Choroid plexus epithelial cell (primary cell): Measurements from ENCODE around the gene STEAP4.
"Not testable (repeated sequence)": the region's sequence is repeated elsewhere in the genome, so short reads cannot be mapped to it uniquely, and the experiment has no call there.

Experiments used
- DNase-seq: peaks from one replicate; pipeline ENCODE4 v3.0.0-alpha.2; 2010; ENCODE audit warnings: low read depth
- H3K4me3 ChIP-seq: 2 replicates; pipeline ENCODE4 v1.5.1; 2011; ENCODE audit warnings: low read depth, mild to moderate bottlenecking, control low read depth, low read length, moderate library complexity
- CTCF ChIP-seq: conservative IDR thresholded peaks from 2 replicates; pipeline ENCODE4 v1.5.1; 2011; ENCODE audit warnings: low read depth, mild to moderate bottlenecking, control low read depth, inconsistent platforms, low read length, moderate library complexity

The STEAP4 gene

GRCh38 chr7:88262562-88262961 lies 44.1 kb downstream of the STEAP4 start:
- no peak for DNase-seq
- TF ChIP-seq CTCF, result no peak
- no peak overlapping the region for H3K4me3 ChIP-seq

- TF ChIP-seq CTCF, result no peak
- H3K4me3 ChIP-seq, result no peak overlapping the region
- no peak for DNase-seq
These were observed 46.0 kb downstream of the STEAP4 start for GRCh38 chr7:88260719-88261118.

- H3K4me3 ChIP-seq, result no peak overlapping the region
- DNase-seq, result no peak
- no peak for TF ChIP-seq CTCF
These were observed 46.9 kb downstream of the STEAP4 start for GRCh38 chr7:88259656-88260380.

GRCh38 chr7:88258296-88258695 lies 48.4 kb downstream of the STEAP4 start:
- H3K4me3 ChIP-seq, DNase-seq: not testable (repeated sequence)

- DNase-seq, result no peak
- no peak for TF ChIP-seq CTCF
- no peak overlapping the region for H3K4me3 ChIP-seq
These were observed 49.8 kb downstream of the STEAP4 start for GRCh38 chr7:88256906-88257305.

- DNase-seq, result no peak
- no peak overlapping the region for H3K4me3 ChIP-seq
- TF ChIP-seq CTCF, result no peak
These were observed 51.8 kb downstream of the STEAP4 start for GRCh38 chr7:88254721-88255424.

- no peak for TF ChIP-seq CTCF
- DNase-seq, result no peak
- H3K4me3 ChIP-seq, result no peak overlapping the region
These were observed 53.1 kb downstream of the STEAP4 start for GRCh38 chr7:88253640-88254039.
